Measurements from ENCODE around the gene TMEM201.

The TMEM201 gene

GRCh38 chr1:9654834-9655723 is 66.4 kb downstream of the TMEM201 start:
- peak; percentile 25 for DNase-seq

- no peak for DNase-seq
These were observed 67.1 kb downstream of the TMEM201 start for GRCh38 chr1:9655836-9656235.

- DNase-seq, result no peak
These were observed 68.9 kb downstream of the TMEM201 start for GRCh38 chr1:9657521-9658032.

- DNase-seq, result no peak
These were observed 69.5 kb downstream of the TMEM201 start for GRCh38 chr1:9658199-9658598.

GRCh38 chr1:9659328-9659727 is 70.6 kb downstream of the TMEM201 start:
- DNase-seq, result no peak

- no peak for DNase-seq
These were observed 74.5 kb downstream of the TMEM201 start for GRCh38 chr1:9663257-9663656.

Data from stimulated activated CD4-positive, alpha-beta T cell treated with anti-CD3 and anti-CD28 coated beads, Interleukin-12 subunit alpha, Interleukin-12 subunit beta, amount 100 ng/mL, for 4 hours (primary cell).